Esophagus (tissue), 2 donors: ENCODE measurements around the gene ADAMTS17. TPM values are rescaled to one million over a fixed set of nuclear protein-coding genes. Genes with fewer than 3 reads are reported as not detected.

Experiments used
- H3K27ac ChIP-seq, 2 donors: one replicate each; pipeline ENCODE4 v1.5.1; 2013; ENCODE audit warnings: low read depth in 2 of 2, mild to moderate bottlenecking in 2 of 2, inconsistent platforms in 1 of 2, low read length in 1 of 2, moderate library complexity in 1 of 2
- H3K27me3 ChIP-seq, 2 donors: one replicate each; pipeline ENCODE4 v1.6.1; 2013; ENCODE audit warnings: low read length in 2 of 2, control low read depth in 1 of 2, mild to moderate bottlenecking in 1 of 2; ENCODE audit not compliant: insufficient read depth in 2 of 2, control insufficient read depth in 1 of 2
- H3K36me3 ChIP-seq, 2 donors: one replicate each; pipeline ENCODE4 v1.6.1; 2013; ENCODE audit warnings: low read length in 1 of 2; ENCODE audit not compliant: control insufficient read depth in 2 of 2, insufficient read depth in 2 of 2
- H3K4me1 ChIP-seq, 2 donors: one replicate each; pipeline ENCODE4 v1.6.1; 2013; ENCODE audit warnings: low read length in 1 of 2; ENCODE audit not compliant: control insufficient read depth in 2 of 2, insufficient read depth in 2 of 2
- H3K4me3 ChIP-seq, 2 donors: one replicate each; pipeline ENCODE4 v1.5.1; 2013; ENCODE audit warnings: low read length in 2 of 2, mild to moderate bottlenecking in 2 of 2, low read depth in 1 of 2, moderate library complexity in 1 of 2
- H3K9me3 ChIP-seq, 2 donors: one replicate each; pipeline ENCODE4 v1.6.1; 2013; ENCODE audit warnings: mild to moderate bottlenecking in 2 of 2, low read depth in 1 of 2, low read length in 1 of 2, moderate library complexity in 1 of 2; ENCODE audit not compliant: control insufficient read depth in 2 of 2, insufficient read depth in 1 of 2
- WGBS, 2 donors: extraction: QIAGEN DNeasy Blood & Tissue Kit; methylation state at CpG; one replicate each; pipeline ENCODE4 v1.1.7; 2013; 5-methylcytosine and 5-hydroxymethylcytosine counted together
- polyA plus RNA-seq, 2 donors: library from polyadenylated mRNA; stranded (reverse); fragments of 200-250 nt; gene quantifications; one replicate each; pipeline ENCODE4 v1.2.3, GENCODE V29; 2013
- donor health status: healthy with polysubstance abuse.
- donor health status: Bipolar disorder and iron deficiency.

Gene ADAMTS17
- polyA plus RNA-seq, 2 donors: 2.1 to 6.9 TPM

- Histone ChIP-seq H3K36me3 (peaks cover 0 to 2% of the 10 kb centered on the region in 2 donors), H3K27me3 (no peaks in the 10 kb centered on the region), H3K4me3 (no peak overlapping the region), H3K9me3 (no peaks in the 10 kb centered on the region), H3K27ac (peak overlapping the region in 1 of 2 donors; percentile 47), H3K4me1 (no peaks in the 10 kb centered on the region)
- WGBS, 2 donors: 67 to 74% methylated on average over 5 of the region's 5 CpGs
Measured at GRCh38 chr15:100284191-100284590, 57.6 kb downstream of the ADAMTS17 start.

GRCh38 chr15:100281096-100281917, 60.5 kb downstream of the ADAMTS17 start:
- H3K27ac ChIP-seq: no peak overlapping the region
- no peaks in the 10 kb centered on the region for H3K27me3 ChIP-seq
- WGBS, 2 donors: 92 to 97% methylated on average over 30 of the region's 30 CpGs
- no peaks in the 10 kb centered on the region for H3K9me3 ChIP-seq
- H3K4me1 ChIP-seq: no peaks in the 10 kb centered on the region
- H3K4me3 ChIP-seq: no peak overlapping the region
- peaks cover 0 to 2% of the 10 kb centered on the region in 2 donors for H3K36me3 ChIP-seq

DNA sequence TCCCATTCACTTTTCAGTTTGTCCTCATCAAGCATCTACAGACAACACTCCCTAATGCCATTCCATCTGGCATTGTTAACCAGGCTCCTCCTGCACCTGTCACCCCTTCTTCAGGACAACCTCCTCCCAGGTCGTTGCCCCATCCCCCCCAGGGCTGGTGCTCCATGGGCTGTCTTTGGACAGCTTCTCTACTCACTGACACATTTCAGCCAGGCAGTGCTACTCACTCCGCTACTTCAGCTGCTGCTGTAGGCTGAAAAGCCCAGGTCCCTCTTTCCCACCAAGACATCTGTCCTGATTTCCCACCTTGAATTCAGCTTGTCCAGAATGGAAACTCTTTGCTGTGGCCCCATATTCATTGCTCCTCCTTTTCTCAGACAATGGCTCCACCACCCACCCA, 61.9 kb downstream of the ADAMTS17 start:
- Histone ChIP-seq H3K9me3 (no peaks in the 10 kb centered on the region), H3K27ac (no peak overlapping the region), H3K4me3 (no peak overlapping the region), H3K36me3 (peaks cover 0 to 2% of the 10 kb centered on the region in 2 donors), H3K27me3 (no peaks in the 10 kb centered on the region), H3K4me1 (no peaks in the 10 kb centered on the region)
- WGBS, 2 donors: 61 to 63% methylated on average over 2 of the region's 2 CpGs

DNA sequence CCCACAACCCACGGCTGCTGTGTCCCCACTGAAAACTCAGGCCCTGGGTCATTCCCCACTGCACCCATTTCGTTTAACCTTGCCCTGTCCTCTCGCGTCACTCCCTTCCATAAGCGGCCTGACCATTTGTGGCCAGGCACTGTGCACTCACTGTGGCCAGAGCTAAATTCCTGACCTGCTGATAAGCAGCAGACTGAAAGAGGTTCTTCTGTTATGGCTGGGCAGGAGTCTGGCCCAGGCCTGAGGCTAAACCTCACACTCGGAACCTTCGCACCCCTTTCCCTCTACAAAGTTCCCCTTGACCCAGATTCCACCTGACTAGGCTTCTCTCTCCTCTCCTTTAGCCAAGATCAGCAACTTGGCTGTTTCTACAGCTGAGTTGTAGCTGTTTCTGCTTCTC, 62.3 kb downstream of the ADAMTS17 start:
- Histone ChIP-seq H3K9me3 (no peaks in the 10 kb centered on the region), H3K36me3 (peaks cover 0 to 2% of the 10 kb centered on the region in 2 donors), H3K27me3 (no peaks in the 10 kb centered on the region), H3K4me3 (no peak overlapping the region), H3K27ac (no peak overlapping the region), H3K4me1 (no peaks in the 10 kb centered on the region)
- WGBS, 2 donors: 90 to 95% methylated on average over 7 of the region's 7 CpGs

DNA sequence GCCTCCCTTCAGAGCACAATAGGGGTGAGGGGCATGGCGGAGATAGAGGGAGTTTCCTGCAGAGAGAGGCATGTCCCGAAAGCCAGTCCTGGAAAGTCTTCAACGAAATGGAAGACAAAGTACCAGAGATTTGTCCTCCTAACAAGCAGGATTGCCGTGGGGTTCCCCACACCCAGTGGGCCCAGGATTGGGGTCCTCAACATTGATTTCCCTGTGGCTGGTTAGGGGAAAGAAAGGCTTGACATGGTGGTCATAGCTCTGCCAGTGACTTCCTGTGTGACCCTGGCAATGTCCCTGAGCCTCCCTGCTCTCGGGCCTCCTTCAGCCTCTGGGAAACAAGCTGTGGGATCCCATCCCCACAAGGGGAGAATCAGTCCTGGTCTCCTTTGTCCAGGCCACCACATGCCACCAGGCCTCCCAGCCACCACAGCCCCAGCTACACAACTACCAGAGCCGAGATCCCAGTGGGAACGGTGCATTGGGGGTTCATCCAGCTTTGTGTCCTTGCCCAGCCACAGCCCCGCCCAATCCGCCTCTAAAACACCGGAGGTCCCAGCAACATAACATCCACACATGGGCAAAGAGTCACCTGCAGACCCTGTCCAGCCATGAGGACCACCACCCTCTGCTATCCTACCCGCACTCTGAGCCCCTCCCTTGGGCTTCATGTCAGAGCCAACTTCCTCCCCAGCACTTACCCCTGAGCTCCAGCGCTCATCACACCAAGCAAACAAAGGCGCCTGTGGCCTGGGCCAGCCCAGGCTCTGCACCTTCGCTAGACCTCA, 63.0 kb downstream of the ADAMTS17 start:
- Histone ChIP-seq H3K4me3 (no peak overlapping the region), H3K4me1 (no peaks in the 10 kb centered on the region), H3K27ac (no peak overlapping the region), H3K36me3 (peaks cover 0 to 2% of the 10 kb centered on the region in 2 donors), H3K9me3 (no peaks in the 10 kb centered on the region), H3K27me3 (no peaks in the 10 kb centered on the region)
- 88 to 93% methylated on average over 14 of the region's 14 CpGs for WGBS, 2 donors

- Histone ChIP-seq H3K4me1 (no peaks in the 10 kb centered on the region), H3K27ac (no peak overlapping the region)
- 67 to 73% methylated on average over 17 of the region's 17 CpGs for WGBS, 2 donors
Measured at GRCh38 chr15:100277087-100277855, 64.5 kb downstream of the ADAMTS17 start.

GRCh38 chr15:100276506-100276905, 65.3 kb downstream of the ADAMTS17 start:
- WGBS, 2 donors: 63 to 67% methylated on average over 8 of the region's 8 CpGs
- H3K27ac ChIP-seq: no peak overlapping the region
- H3K4me3 ChIP-seq: no peak overlapping the region
- H3K36me3 ChIP-seq: peaks cover 0 to 2% of the 10 kb centered on the region in 2 donors
- no peaks in the 10 kb centered on the region for H3K4me1 ChIP-seq
- no peaks in the 10 kb centered on the region for H3K27me3 ChIP-seq
- H3K9me3 ChIP-seq: no peaks in the 10 kb centered on the region

More at GRCh38 chr15:100277087-100277855, 64.5 kb downstream of the ADAMTS17 start:
- no peaks in the 10 kb centered on the region for H3K9me3 ChIP-seq
- H3K4me3 ChIP-seq: no peak overlapping the region
- peaks cover 0 to 2% of the 10 kb centered on the region in 2 donors for H3K36me3 ChIP-seq
- H3K27me3 ChIP-seq: no peaks in the 10 kb centered on the region

- WGBS, 2 donors: 92 to 93% methylated on average over 6 of the region's 6 CpGs
- no peaks in the 10 kb centered on the region for H3K4me1 ChIP-seq
- no peaks in the 10 kb centered on the region for H3K27me3 ChIP-seq
- no peaks in the 10 kb centered on the region for H3K9me3 ChIP-seq
- no peak overlapping the region for H3K4me3 ChIP-seq
- H3K27ac ChIP-seq: no peak overlapping the region
- no peaks in the 10 kb centered on the region for H3K36me3 ChIP-seq
Measured at GRCh38 chr15:100275641-100276040, 66.1 kb downstream of the ADAMTS17 start.

DNA sequence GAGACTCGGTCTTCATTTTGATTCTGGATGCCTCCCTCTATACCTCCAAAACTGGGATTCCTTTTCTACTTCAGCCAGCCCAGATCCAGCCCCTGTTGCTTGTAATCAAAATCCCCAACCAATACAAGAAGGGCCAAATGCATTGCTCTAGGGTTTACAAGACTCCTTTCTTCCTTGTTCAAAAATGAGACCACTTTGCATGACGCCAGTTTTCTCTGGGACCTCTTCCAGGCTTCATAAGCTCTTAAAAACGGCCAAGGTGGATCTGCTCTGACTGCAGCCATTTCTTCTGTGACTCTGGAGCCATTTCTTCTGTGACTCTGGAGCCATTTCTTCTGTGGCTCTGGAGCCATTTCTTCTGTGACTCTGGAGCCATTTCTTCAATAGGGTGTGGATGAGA, 71.9 kb downstream of the ADAMTS17 start:
- Histone ChIP-seq H3K4me1 (no peaks in the 10 kb centered on the region), H3K27ac (no peak overlapping the region), H3K9me3 (no peaks in the 10 kb centered on the region), H3K36me3 (peaks cover 0 to 3% of the 10 kb centered on the region in 2 donors), H3K27me3 (no peaks in the 10 kb centered on the region), H3K4me3 (no peak overlapping the region)
- WGBS, 2 donors: 78 to 84% methylated on average over 3 of the region's 3 CpGs
